K562 (cell line): ENCODE measurements around the gene FAM227B.

Experiments used
- ARID3A ChIP-seq: IDR thresholded peaks from 2 replicates; pipeline ENCODE4 v1.6.1; 2012; ENCODE audit warnings: low read depth, low read length, improper control_type of control experiment, borderline replicate concordance
- FOXP1 ChIP-seq: sonication (generic); formaldehyde crosslinking; IDR thresholded peaks from 2 replicates; pipeline ENCODE4 v1.8.0; 2022; ENCODE audit warnings: mild to moderate bottlenecking, missing genetic modification reagents
- HNRNPL ChIP-seq: fragments of 200-400 bp; formaldehyde crosslinking; IDR thresholded peaks from 2 replicates; pipeline ENCODE4 v1.6.1; 2017; ENCODE audit warnings: low read depth, mild to moderate bottlenecking, low read length
- KAT2B ChIP-seq: IDR thresholded peaks from one replicate; pipeline ENCODE4 v1.6.1; 2012; ENCODE audit warnings: low read depth, mild to moderate bottlenecking, control low read depth, inconsistent platforms, low read length, moderate library complexity
- NFYB ChIP-seq: IDR thresholded peaks from 2 replicates; pipeline ENCODE4 v1.6.1; 2011; ENCODE audit warnings: mild to moderate bottlenecking, moderate library complexity; ENCODE audit not compliant: insufficient read length; ENCODE audit errors: extremely low read depth
- POLR2A ChIP-seq: fragments of 450-650 bp; conservative IDR thresholded peaks from 2 replicates; pipeline ENCODE4 v1.6.1; 2016
- U2AF1 ChIP-seq: fragments of 200-400 bp; formaldehyde crosslinking; optimal IDR thresholded peaks from 2 replicates; pipeline ENCODE3; 2017; ENCODE audit warnings: mild to moderate bottlenecking, low read depth, low read length, moderate library complexity
- YY1 ChIP-seq, 3 experiments: IDR thresholded peaks; 2 replicates each; pipeline ENCODE4 v1.6.1; 2011; ENCODE audit warnings: low read length in 2 of 3, mild to moderate bottlenecking in 2 of 3, moderate library complexity in 2 of 3, borderline replicate concordance in 1 of 3, control low read depth in 1 of 3, low read depth in 1 of 3; ENCODE audit not compliant: insufficient read depth in 3 of 3, insufficient replicate concordance in 2 of 3, control insufficient read depth in 1 of 3, insufficient read length in 1 of 3; ENCODE audit errors: extremely low read depth in 1 of 3
- TF ChIP-seq, protein P1 (sequence below), 2 experiments: IDR thresholded peaks; 2 replicates each; pipeline ENCODE4 v1.6.1; 2011; ENCODE audit warnings: borderline replicate concordance in 1 of 2, control low read depth in 1 of 2, low read depth in 1 of 2, low read length in 1 of 2, mild to moderate bottlenecking in 1 of 2, mixed read lengths in 1 of 2, moderate library complexity in 1 of 2; ENCODE audit not compliant: insufficient read depth in 1 of 2, insufficient read length in 1 of 2, poor library complexity in 1 of 2, severe bottlenecking in 1 of 2; ENCODE audit errors: extremely low read depth in 1 of 2
- TF ChIP-seq, protein P2 (sequence below), 3 experiments: IDR thresholded peaks in 2 of 3; conservative IDR thresholded peaks in 1 of 3; 2 replicates each; pipeline ENCODE4 v1.5.1; 2011 to 2012; ENCODE audit warnings: low read length in 3 of 3, mild to moderate bottlenecking in 3 of 3, control low read depth in 2 of 3, improper control_type of control experiment in 1 of 3, inconsistent platforms in 1 of 3, low read depth in 1 of 3, mixed read lengths in 1 of 3, moderate library complexity in 1 of 3; ENCODE audit not compliant: insufficient read depth in 2 of 3

GRCh38 chr15:49625460-49626036 lies 4.9 kb upstream of the FAM227B start:
- TF ChIP-seq, protein P1, sequence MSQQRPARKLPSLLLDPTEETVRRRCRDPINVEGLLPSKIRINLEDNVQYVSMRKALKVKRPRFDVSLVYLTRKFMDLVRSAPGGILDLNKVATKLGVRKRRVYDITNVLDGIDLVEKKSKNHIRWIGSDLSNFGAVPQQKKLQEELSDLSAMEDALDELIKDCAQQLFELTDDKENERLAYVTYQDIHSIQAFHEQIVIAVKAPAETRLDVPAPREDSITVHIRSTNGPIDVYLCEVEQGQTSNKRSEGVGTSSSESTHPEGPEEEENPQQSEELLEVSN (IDR thresholded peaks at IDR 0.05; ENCODE audit: borderline replicate concordance in 1 of 2, extremely low read depth in 1 of 2, insufficient read depth in 1 of 2, insufficient read length in 1 of 2, low read depth in 1 of 2, low read length in 1 of 2, poor library complexity in 1 of 2, severe bottlenecking in 1 of 2), result no peak
- TF ChIP-seq, protein P2, sequence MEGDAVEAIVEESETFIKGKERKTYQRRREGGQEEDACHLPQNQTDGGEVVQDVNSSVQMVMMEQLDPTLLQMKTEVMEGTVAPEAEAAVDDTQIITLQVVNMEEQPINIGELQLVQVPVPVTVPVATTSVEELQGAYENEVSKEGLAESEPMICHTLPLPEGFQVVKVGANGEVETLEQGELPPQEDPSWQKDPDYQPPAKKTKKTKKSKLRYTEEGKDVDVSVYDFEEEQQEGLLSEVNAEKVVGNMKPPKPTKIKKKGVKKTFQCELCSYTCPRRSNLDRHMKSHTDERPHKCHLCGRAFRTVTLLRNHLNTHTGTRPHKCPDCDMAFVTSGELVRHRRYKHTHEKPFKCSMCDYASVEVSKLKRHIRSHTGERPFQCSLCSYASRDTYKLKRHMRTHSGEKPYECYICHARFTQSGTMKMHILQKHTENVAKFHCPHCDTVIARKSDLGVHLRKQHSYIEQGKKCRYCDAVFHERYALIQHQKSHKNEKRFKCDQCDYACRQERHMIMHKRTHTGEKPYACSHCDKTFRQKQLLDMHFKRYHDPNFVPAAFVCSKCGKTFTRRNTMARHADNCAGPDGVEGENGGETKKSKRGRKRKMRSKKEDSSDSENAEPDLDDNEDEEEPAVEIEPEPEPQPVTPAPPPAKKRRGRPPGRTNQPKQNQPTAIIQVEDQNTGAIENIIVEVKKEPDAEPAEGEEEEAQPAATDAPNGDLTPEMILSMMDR (IDR thresholded peaks at IDR 0.05 in 2 of 3, conservative IDR thresholded peaks at IDR 0.05 in 1 of 3; ENCODE audit: insufficient read depth in 2 of 3, low read depth in 1 of 3, low read length in 3 of 3), result no peak
- TF ChIP-seq ARID3A (no peak), U2AF1 (no peak), KAT2B (no peak), YY1 (IDR thresholded peaks at IDR 0.05; ENCODE audit: borderline replicate concordance in 1 of 3, control insufficient read depth in 1 of 3, extremely low read depth in 1 of 3, insufficient read depth in 3 of 3, insufficient read length in 1 of 3, insufficient replicate concordance in 2 of 3, low read depth in 1 of 3, low read length in 2 of 3) (no peak), NFYB (no peak), POLR2A (no peak), HNRNPL (no peak), FOXP1 (CRISPR knock-in tag) (no peak)
